Measurements from ENCODE around the gene FAM120B.

The FAM120B gene

DNA sequence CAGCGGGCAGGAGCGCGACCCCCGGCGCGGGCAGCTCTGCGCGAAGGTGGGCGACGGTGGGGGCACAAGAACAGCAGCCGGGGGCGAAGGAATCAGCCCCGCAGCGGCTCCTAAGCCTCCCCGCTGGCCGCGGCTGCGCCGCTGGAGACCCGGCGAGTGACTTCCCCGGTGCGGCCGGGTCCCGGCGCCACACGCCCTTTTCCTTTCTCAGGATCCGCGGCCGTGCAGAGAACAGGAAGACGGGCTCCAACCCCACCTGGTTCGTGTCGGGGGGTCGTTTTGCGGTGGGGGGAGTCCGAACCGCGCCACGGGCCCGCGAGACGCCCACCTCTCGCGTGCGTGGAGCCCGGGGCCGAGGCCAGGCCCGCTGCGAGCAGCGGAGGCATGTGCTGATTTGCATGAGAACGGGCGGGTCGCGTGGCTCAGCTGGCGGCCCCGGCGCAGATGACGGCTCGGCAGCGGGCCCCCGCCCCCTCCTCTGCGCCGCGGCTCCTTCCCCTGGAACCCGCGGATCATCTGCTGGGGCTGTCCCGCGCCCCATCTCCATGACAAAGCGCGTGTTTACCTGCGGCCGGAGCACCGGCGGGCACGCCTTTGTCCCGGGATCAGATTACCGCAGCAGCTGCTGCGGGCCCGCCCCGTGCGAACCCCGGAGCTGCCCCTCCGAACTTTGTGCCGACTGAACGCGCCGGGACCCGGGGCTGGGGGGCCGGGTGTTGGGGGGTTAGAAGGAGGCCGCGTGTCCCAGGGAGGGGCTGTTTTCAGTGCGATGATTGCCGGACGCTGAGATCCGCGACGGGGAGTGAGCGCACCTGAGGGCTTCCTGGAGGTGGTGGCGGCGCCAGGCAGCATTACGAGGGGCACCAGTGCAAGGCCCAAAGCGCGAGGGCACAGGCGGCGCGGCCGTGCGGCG lies 10.8 kb upstream of the FAM120B start:
- peaks cover 17 to 99% (median 36%) of the 10 kb centered on the region in 5 experiments for H3K27me3 ChIP-seq (replicated peaks in 2 of 5; ENCODE audit: control insufficient read depth in 4 of 5, insufficient read depth in 5 of 5, low read length in 4 of 5)

DNA sequence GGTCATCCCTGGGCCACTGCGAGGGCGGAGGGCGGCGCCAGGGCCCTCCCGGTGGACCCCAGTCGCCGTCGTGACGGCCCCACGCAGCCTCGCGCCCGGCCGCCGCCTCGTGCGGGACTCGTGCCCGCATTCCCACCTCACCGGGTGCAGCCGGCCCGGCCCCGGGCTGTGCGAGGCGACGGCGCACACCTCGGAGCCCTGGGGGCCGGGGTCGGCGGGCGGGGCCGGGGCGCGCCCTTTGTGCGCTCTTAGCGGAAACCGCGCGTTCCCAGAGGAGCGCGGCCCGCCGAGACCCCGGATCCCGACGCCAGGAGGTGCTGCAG lies 10.2 kb upstream of the FAM120B start:
- H3K27me3 ChIP-seq (replicated peaks in 2 of 5; ENCODE audit: control insufficient read depth in 4 of 5, insufficient read depth in 5 of 5, low read length in 4 of 5) = peaks cover 17 to 97% (median 36%) of the 10 kb centered on the region in 5 experiments
- POLR2A ChIA-PET = no interaction called here
- peak overlapping the region in 2 of 7 experiments; percentile 24 to 42 for H3K4me3 ChIP-seq (ENCODE audit: control insufficient read depth in 1 of 7, extremely low read depth in 1 of 7, insufficient read depth in 4 of 7, low read depth in 2 of 7, low read length in 6 of 7)
- no peak for DNase-seq
- peaks cover 0 to 58% (median 40%) of the 10 kb centered on the region in 4 experiments for H3K4me1 ChIP-seq (ENCODE audit: control extremely low read depth in 1 of 4, control insufficient read depth in 4 of 4, insufficient read depth in 4 of 4, low read length in 3 of 4)
- no peaks in the 10 kb centered on the region for H3K36me3 ChIP-seq (ENCODE audit: control insufficient read depth in 4 of 4, insufficient read depth in 4 of 4, low read length in 3 of 4)
- peaks cover 0 to 10% (median 6%) of the 10 kb centered on the region in 5 experiments for H3K9me3 ChIP-seq (ENCODE audit: control extremely low read depth in 1 of 5, control insufficient read depth in 4 of 5, insufficient read depth in 2 of 5, low read depth in 1 of 5, low read length in 4 of 5)
- WGBS (ENCODE audit: insufficient coverage) = 2% methylated on average over 42 of the region's 47 CpGs
- no peak overlapping the region for H3K27ac ChIP-seq (ENCODE audit: insufficient read depth in 1 of 2, low read depth in 1 of 2, low read length in 2 of 2, poor library complexity in 1 of 2, severe bottlenecking in 2 of 2)
- CTCF ChIA-PET = no interaction called here

More for the DNA sequence above, 10.8 kb upstream of the FAM120B start:
- POLR2A ChIA-PET = interaction anchor here (0.6 kb wide), 1 partner anchor 59 kb away, joined by 3 read pairs; no protein-coding TSS in a partner anchor
- H3K27ac ChIP-seq (ENCODE audit: insufficient read depth in 1 of 2, low read depth in 1 of 2, low read length in 2 of 2, poor library complexity in 1 of 2, severe bottlenecking in 2 of 2) = no peak overlapping the region
- H3K4me1 ChIP-seq (ENCODE audit: control extremely low read depth in 1 of 4, control insufficient read depth in 4 of 4, insufficient read depth in 4 of 4, low read length in 3 of 4) = peaks cover 0 to 63% (median 44%) of the 10 kb centered on the region in 4 experiments
- peak in 2 of 3 donors; percentile 70 to 82 for DNase-seq
- H3K4me3 ChIP-seq (ENCODE audit: control insufficient read depth in 1 of 7, extremely low read depth in 1 of 7, insufficient read depth in 4 of 7, low read depth in 2 of 7, low read length in 6 of 7) = peak overlapping the region in 6 of 7 experiments; percentile 31 to 65 (median 50)
- 1% methylated on average over 70 of the region's 109 CpGs for WGBS (ENCODE audit: insufficient coverage)
- H3K36me3 ChIP-seq (ENCODE audit: control insufficient read depth in 4 of 4, insufficient read depth in 4 of 4, low read length in 3 of 4) = no peaks in the 10 kb centered on the region
- peaks cover 0 to 4% (median 1%) of the 10 kb centered on the region in 5 experiments for H3K9me3 ChIP-seq (ENCODE audit: control extremely low read depth in 1 of 5, control insufficient read depth in 4 of 5, insufficient read depth in 2 of 5, low read depth in 1 of 5, low read length in 4 of 5)
- CTCF ChIA-PET = interaction anchor here (0.6 kb wide), 1 partner anchor 63 kb away, joined by 3 read pairs; no protein-coding TSS in a partner anchor

DNA sequence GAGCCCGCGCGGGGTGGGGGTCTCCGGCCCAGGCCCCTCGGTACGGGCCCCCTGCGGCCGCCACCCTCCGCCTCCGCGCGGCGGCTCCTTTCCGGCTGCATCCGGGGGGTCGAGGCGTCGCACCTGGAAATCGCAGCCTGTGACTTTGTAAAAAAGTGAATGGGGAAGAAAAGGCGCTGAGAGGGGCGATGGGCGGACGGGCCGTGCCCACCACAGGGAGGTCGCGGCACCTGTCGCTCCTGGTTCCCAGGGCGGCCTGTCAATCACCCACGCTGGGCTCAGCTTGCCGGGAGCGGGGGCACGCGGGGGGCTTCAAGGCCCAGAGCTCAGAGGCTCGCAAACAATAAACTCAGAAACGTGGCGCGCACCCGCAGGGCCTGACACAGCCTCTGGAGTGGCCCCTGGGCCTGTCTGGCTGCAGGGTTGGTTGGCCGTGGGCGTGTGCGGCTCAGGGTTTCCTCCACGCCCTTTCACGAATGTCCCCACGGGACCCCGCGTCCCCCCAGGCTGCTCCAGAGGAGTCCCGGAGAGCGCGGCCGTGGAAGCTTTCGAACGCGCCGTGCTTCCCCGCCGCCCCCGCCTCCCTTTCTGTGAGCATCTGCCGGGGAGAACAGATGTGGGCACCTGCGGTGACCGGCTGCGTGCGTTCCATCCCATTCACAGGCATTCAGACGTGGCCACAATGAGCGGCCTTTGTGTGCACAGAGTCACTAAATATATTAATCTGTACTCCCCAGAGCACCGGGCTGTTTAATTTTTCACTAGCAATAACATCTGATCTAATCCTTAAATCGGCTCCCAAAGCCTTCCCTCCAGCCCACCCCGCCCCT lies 9.6 kb upstream of the FAM120B start:
- H3K4me1 ChIP-seq (ENCODE audit: control extremely low read depth in 1 of 4, control insufficient read depth in 4 of 4, insufficient read depth in 4 of 4, low read length in 3 of 4) = peaks cover 0 to 52% (median 34%) of the 10 kb centered on the region in 4 experiments
- no peaks in the 10 kb centered on the region for H3K36me3 ChIP-seq (ENCODE audit: control insufficient read depth in 4 of 4, insufficient read depth in 4 of 4, low read length in 3 of 4)
- H3K4me3 ChIP-seq (ENCODE audit: control insufficient read depth in 1 of 7, extremely low read depth in 1 of 7, insufficient read depth in 4 of 7, low read depth in 2 of 7, low read length in 6 of 7) = peak overlapping the region in 2 of 7 experiments; percentile 24 to 42
- DNase-seq = peak in 2 of 3 donors; percentile 58 to 63
- peaks cover 17 to 91% (median 34%) of the 10 kb centered on the region in 5 experiments for H3K27me3 ChIP-seq (replicated peaks in 2 of 5; ENCODE audit: control insufficient read depth in 4 of 5, insufficient read depth in 5 of 5, low read length in 4 of 5)
- POLR2A ChIA-PET = no interaction called here
- H3K9me3 ChIP-seq (ENCODE audit: control extremely low read depth in 1 of 5, control insufficient read depth in 4 of 5, insufficient read depth in 2 of 5, low read depth in 1 of 5, low read length in 4 of 5) = peaks cover 0 to 11% (median 6%) of the 10 kb centered on the region in 5 experiments
- 4% methylated on average over 55 of the region's 67 CpGs for WGBS (ENCODE audit: insufficient coverage)
- CTCF ChIA-PET = no interaction called here
- no peak overlapping the region for H3K27ac ChIP-seq (ENCODE audit: insufficient read depth in 1 of 2, low read depth in 1 of 2, low read length in 2 of 2, poor library complexity in 1 of 2, severe bottlenecking in 2 of 2)

GRCh38 chr6:170297576-170298330 lies 8.8 kb upstream of the FAM120B start:
- WGBS (ENCODE audit: insufficient coverage) = 31% methylated on average over 6 of the region's 11 CpGs
- Histone ChIP-seq H3K36me3 (ENCODE audit: control insufficient read depth in 4 of 4, insufficient read depth in 4 of 4, low read length in 3 of 4) (no peaks in the 10 kb centered on the region), H3K4me3 (ENCODE audit: control insufficient read depth in 1 of 7, extremely low read depth in 1 of 7, insufficient read depth in 4 of 7, low read depth in 2 of 7, low read length in 6 of 7) (no peak overlapping the region), H3K9me3 (ENCODE audit: control extremely low read depth in 1 of 5, control insufficient read depth in 4 of 5, insufficient read depth in 2 of 5, low read depth in 1 of 5, low read length in 4 of 5) (peaks cover 0 to 14% (median 6%) of the 10 kb centered on the region in 5 experiments), H3K27me3 (replicated peaks in 2 of 5; ENCODE audit: control insufficient read depth in 4 of 5, insufficient read depth in 5 of 5, low read length in 4 of 5) (peaks cover 14 to 83% (median 28%) of the 10 kb centered on the region in 5 experiments), H3K27ac (ENCODE audit: insufficient read depth in 1 of 2, low read depth in 1 of 2, low read length in 2 of 2, poor library complexity in 1 of 2, severe bottlenecking in 2 of 2) (no peak overlapping the region), H3K4me1 (ENCODE audit: control extremely low read depth in 1 of 4, control insufficient read depth in 4 of 4, insufficient read depth in 4 of 4, low read length in 3 of 4) (peaks cover 0 to 44% (median 31%) of the 10 kb centered on the region in 4 experiments)
- ChIA-PET CTCF (no interaction called here), POLR2A (no interaction called here)
- DNase-seq = no peak

DNA sequence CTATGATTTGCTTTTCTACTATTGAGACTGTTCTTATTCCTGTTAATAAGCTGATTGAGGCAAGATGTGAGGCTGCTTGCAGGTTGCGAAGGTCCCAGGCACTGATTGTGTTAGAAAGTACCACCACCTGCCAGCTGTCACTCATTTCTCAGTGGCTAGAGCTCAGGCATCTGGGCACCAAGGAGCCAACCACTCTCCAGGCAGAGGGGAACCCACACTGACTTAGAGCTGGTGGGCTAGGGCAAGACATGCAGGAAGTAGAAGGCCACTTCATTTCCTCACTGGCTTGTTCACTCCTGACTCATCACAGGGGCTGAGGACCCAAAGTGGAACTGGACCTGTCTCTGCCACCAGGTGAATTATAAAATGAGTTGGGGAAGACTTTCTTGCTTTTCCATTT lies 7.9 kb upstream of the FAM120B start:
- ChIA-PET CTCF (no interaction called here), POLR2A (no interaction called here)
- no peaks in the 10 kb centered on the region for H3K36me3 ChIP-seq (ENCODE audit: control insufficient read depth in 4 of 4, insufficient read depth in 4 of 4, low read length in 3 of 4)
- H3K4me1 ChIP-seq (ENCODE audit: control extremely low read depth in 1 of 4, control insufficient read depth in 4 of 4, insufficient read depth in 4 of 4, low read length in 3 of 4) = peaks cover 0 to 35% (median 26%) of the 10 kb centered on the region in 4 experiments
- no peak overlapping the region for H3K4me3 ChIP-seq (ENCODE audit: control insufficient read depth in 1 of 7, extremely low read depth in 1 of 7, insufficient read depth in 4 of 7, low read depth in 2 of 7, low read length in 6 of 7)
- peaks cover 12 to 74% (median 26%) of the 10 kb centered on the region in 5 experiments for H3K27me3 ChIP-seq (replicated peaks in 2 of 5; ENCODE audit: control insufficient read depth in 4 of 5, insufficient read depth in 5 of 5, low read length in 4 of 5)
- no peak overlapping the region for H3K27ac ChIP-seq (ENCODE audit: insufficient read depth in 1 of 2, low read depth in 1 of 2, low read length in 2 of 2, poor library complexity in 1 of 2, severe bottlenecking in 2 of 2)
- no CpG with 5 or more reads among the region's 1 CpG for WGBS (ENCODE audit: insufficient coverage)
- H3K9me3 ChIP-seq (ENCODE audit: control extremely low read depth in 1 of 5, control insufficient read depth in 4 of 5, insufficient read depth in 2 of 5, low read depth in 1 of 5, low read length in 4 of 5) = peaks cover 0 to 14% (median 6%) of the 10 kb centered on the region in 5 experiments
- peak in 2 of 3 donors; percentile 67 to 75 for DNase-seq

GRCh38 chr6:170301184-170301583 lies 5.4 kb upstream of the FAM120B start:
- ChIA-PET CTCF (no interaction called here), POLR2A (no interaction called here)

More at GRCh38 chr6:170301184-170301583, 5.4 kb upstream of the FAM120B start:
- peaks cover 5 to 49% (median 10%) of the 10 kb centered on the region in 5 experiments for H3K27me3 ChIP-seq (replicated peaks in 2 of 5; ENCODE audit: control insufficient read depth in 4 of 5, insufficient read depth in 5 of 5, low read length in 4 of 5)
- H3K4me1 ChIP-seq (ENCODE audit: control extremely low read depth in 1 of 4, control insufficient read depth in 4 of 4, insufficient read depth in 4 of 4, low read length in 3 of 4) = peaks cover 0 to 21% (median 17%) of the 10 kb centered on the region in 4 experiments
- H3K4me3 ChIP-seq (ENCODE audit: control insufficient read depth in 1 of 7, extremely low read depth in 1 of 7, insufficient read depth in 4 of 7, low read depth in 2 of 7, low read length in 6 of 7) = no peak overlapping the region
- H3K9me3 ChIP-seq (ENCODE audit: control extremely low read depth in 1 of 5, control insufficient read depth in 4 of 5, insufficient read depth in 2 of 5, low read depth in 1 of 5, low read length in 4 of 5) = peaks cover 0 to 14% (median 6%) of the 10 kb centered on the region in 5 experiments
- DNase-seq = no peak
- no peaks in the 10 kb centered on the region for H3K36me3 ChIP-seq (ENCODE audit: control insufficient read depth in 4 of 4, insufficient read depth in 4 of 4, low read length in 3 of 4)
- WGBS (ENCODE audit: insufficient coverage) = 88% methylated on average over 1 of the region's 1 CpG
- H3K27ac ChIP-seq (ENCODE audit: insufficient read depth in 1 of 2, low read depth in 1 of 2, low read length in 2 of 2, poor library complexity in 1 of 2, severe bottlenecking in 2 of 2) = no peak overlapping the region

Data from common myeloid progenitor, CD34-positive (primary cell).